Heart left ventricle (tissue), 16 donors: ENCODE data around the gene MAPK8. TPM values are rescaled to one million over a fixed set of nuclear protein-coding genes. Genes with fewer than 3 reads are reported as not detected.

ENCODE experiments used
- ATAC-seq, 4 donors: fragments of 200-7000 bp; cut with Tn5 transposase; one replicate each; pipeline ENCODE4 v1.9.1; 2020 to 2022; ENCODE audit warnings: moderate library complexity in 4 of 4, mild to moderate bottlenecking in 3 of 4, moderate number of reproducible peaks in 1 of 4
- DNase-seq, 5 donors: peaks; one replicate each; pipeline ENCODE4 v3.0.0-alpha.2; 2020
- H3K27ac ChIP-seq, 12 donors: fragments of 200-600 bp; sonication (generic) in 4 of 12; one replicate each; pipeline versions ENCODE4 v1.5.0 to v1.8.0; 2016 to 2022; ENCODE audit warnings: mild to moderate bottlenecking in 2 of 12
- H3K27me3 ChIP-seq, 9 donors: fragments of 200-600 bp; sonication (generic) in 2 of 9; one replicate each; pipeline versions ENCODE4 v1.5.1 to v1.8.0; 2016 to 2022; ENCODE audit warnings: mild to moderate bottlenecking in 3 of 9
- H3K36me3 ChIP-seq, 9 donors: fragments of 200-600 bp; sonication (generic) in 2 of 9; one replicate each; pipeline versions ENCODE4 v1.5.0 to v1.8.0; 2018 to 2022; ENCODE audit warnings: mild to moderate bottlenecking in 2 of 9
- H3K4me1 ChIP-seq, 12 donors: fragments of 200-600 bp; sonication (generic) in 4 of 12; one replicate each; pipeline versions ENCODE4 v1.5.0 to v1.8.0; 2016 to 2022; ENCODE audit warnings: mild to moderate bottlenecking in 3 of 12
- H3K4me3 ChIP-seq, 12 donors: fragments of 200-600 bp; sonication (generic) in 4 of 12; one replicate each; pipeline versions ENCODE4 v1.5.0 to v1.8.0; 2017 to 2022; ENCODE audit warnings: mild to moderate bottlenecking in 9 of 12, moderate library complexity in 4 of 12
- H3K9me3 ChIP-seq, 12 donors: fragments of 200-600 bp; sonication (generic) in 4 of 12; one replicate each; pipeline versions ENCODE4 v1.5.0 to v1.8.0; 2016 to 2022; ENCODE audit warnings: mild to moderate bottlenecking in 1 of 12
- POLR2A ChIP-seq, 2 donors: fragments of 450-650 bp; IDR thresholded peaks; one replicate each; pipeline ENCODE4 v1.6.1; 2017; ENCODE audit warnings: antibody characterized with exemption in 2 of 2, mild to moderate bottlenecking in 2 of 2, moderate library complexity in 2 of 2
- intact Hi-C, 10 donors: fragments of 100-400 bp; cut with DNase I; formaldehyde crosslinking; loops; one replicate each; pipeline versions ENCODE4 v1.11.1 to v1.14.2; 2022
- polyA plus RNA-seq, 2 donors: library from polyadenylated mRNA; stranded (reverse); fragments of 200-250 nt; gene quantifications; one replicate each; pipeline ENCODE4 v1.2.3, GENCODE V29; 2013
- total RNA-seq, 9 donors: library from RNA; depleted of rRNA in 2 of 9; stranded (reverse); fragments of >200 nt in 2 of 9; fragmentation: NEBNext Ultra II Directional in 3 of 9; extraction: Animal tissue kit (Norgen Biotek cat#: 25700) in 3 of 9; gene quantifications; one replicate each; pipeline versions ENCODE4 v1.1.0 to v1.2.4, GENCODE V29; 2016 to 2023
- TF ChIP-seq, protein P1 (sequence below), 12 donors: fragments of 200-600 bp; sonication (generic) in 4 of 12; IDR thresholded peaks; one replicate each; pipeline versions ENCODE4 v1.5.0 to v1.8.0; 2018 to 2022; ENCODE audit warnings: antibody characterized with exemption in 12 of 12, mild to moderate bottlenecking in 5 of 12
- donor health status: ischemic (EF 13 %, LVEDD 7.1; RV severe dilation, severe dysfunction).
- donor health status: healthy with polysubstance abuse.
- donor health status: DM: no; HTN: yes; CAD: no.
- donor health status: DM: no; HTN: no; CAD: no.
- donor health status: ischemic (EF 25% LVEDD 6.9; RV normal size, moderate dysfunction).
- donor health status: ischemic (EF 25% LVEDD 5.7; RV mildly dilated, moderate dysfunction).
- donor health status: healthy.
- donor health status: DM: yes; HTN: yes; CAD: no.
- donor health status: ischemic (EF 35%, LVEDD 5.7; RV mildly dilated, moderate dysfunction).
- donor health status: nonischemic (EF 11% LVEDD 7.7; RV severe dilation, severe dysfunction).
- donor health status: DM: yes; HTN: yes; CAD: no.
- donor health status: PGD.
- donor health status: ischemic (EF 29% LVEDD 5.4; RV normal size, mild dysfunction).
- donor health status: nonischemic (EF 23%, LVEDD 6.1; RV moderate dilation, normal function).

MAPK8 gene
- total and polyA plus RNA-seq, 11 donors, result 4.2 to 36.8 (median 31.0) TPM

- TF ChIP-seq POLR2A (IDR thresholded peaks at IDR 0.05), result no peak
- TF ChIP-seq, protein P1, sequence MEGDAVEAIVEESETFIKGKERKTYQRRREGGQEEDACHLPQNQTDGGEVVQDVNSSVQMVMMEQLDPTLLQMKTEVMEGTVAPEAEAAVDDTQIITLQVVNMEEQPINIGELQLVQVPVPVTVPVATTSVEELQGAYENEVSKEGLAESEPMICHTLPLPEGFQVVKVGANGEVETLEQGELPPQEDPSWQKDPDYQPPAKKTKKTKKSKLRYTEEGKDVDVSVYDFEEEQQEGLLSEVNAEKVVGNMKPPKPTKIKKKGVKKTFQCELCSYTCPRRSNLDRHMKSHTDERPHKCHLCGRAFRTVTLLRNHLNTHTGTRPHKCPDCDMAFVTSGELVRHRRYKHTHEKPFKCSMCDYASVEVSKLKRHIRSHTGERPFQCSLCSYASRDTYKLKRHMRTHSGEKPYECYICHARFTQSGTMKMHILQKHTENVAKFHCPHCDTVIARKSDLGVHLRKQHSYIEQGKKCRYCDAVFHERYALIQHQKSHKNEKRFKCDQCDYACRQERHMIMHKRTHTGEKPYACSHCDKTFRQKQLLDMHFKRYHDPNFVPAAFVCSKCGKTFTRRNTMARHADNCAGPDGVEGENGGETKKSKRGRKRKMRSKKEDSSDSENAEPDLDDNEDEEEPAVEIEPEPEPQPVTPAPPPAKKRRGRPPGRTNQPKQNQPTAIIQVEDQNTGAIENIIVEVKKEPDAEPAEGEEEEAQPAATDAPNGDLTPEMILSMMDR (IDR thresholded peaks at IDR 0.05), result no peak
- H3K4me3 ChIP-seq, result no peak overlapping the region
- DNase-seq, result no peak
- ATAC-seq, result no peak
- peaks cover 0 to 28% (median 4%) of the 10 kb centered on the region in 12 donors for H3K9me3 ChIP-seq
- no peak overlapping the region for H3K27ac ChIP-seq
- intact Hi-C loops, result no loop called here
- no peaks in the 10 kb centered on the region for H3K36me3 ChIP-seq
- H3K4me1 ChIP-seq, result peaks cover 0 to 15% (median 2%) of the 10 kb centered on the region in 12 donors
- H3K27me3 ChIP-seq, result no peaks in the 10 kb centered on the region
Measured at GRCh38 chr10:48381971-48382370, 75.5 kb downstream of the MAPK8 start.

- H3K9me3 ChIP-seq, result peaks cover 0 to 28% (median 4%) of the 10 kb centered on the region in 12 donors
- peaks cover 0 to 15% (median 2%) of the 10 kb centered on the region in 12 donors for H3K4me1 ChIP-seq
- H3K36me3 ChIP-seq, result no peaks in the 10 kb centered on the region
- DNase-seq, result no peak
- intact Hi-C loops, result no loop called here
- TF ChIP-seq POLR2A (IDR thresholded peaks at IDR 0.05), result no peak
- TF ChIP-seq, protein P1 (IDR thresholded peaks at IDR 0.05), result no peak
- no peaks in the 10 kb centered on the region for H3K27me3 ChIP-seq
- no peak for ATAC-seq
- H3K27ac ChIP-seq, result no peak overlapping the region
- no peak overlapping the region for H3K4me3 ChIP-seq
Measured at GRCh38 chr10:48382982-48383381, 76.5 kb downstream of the MAPK8 start.

DNA sequence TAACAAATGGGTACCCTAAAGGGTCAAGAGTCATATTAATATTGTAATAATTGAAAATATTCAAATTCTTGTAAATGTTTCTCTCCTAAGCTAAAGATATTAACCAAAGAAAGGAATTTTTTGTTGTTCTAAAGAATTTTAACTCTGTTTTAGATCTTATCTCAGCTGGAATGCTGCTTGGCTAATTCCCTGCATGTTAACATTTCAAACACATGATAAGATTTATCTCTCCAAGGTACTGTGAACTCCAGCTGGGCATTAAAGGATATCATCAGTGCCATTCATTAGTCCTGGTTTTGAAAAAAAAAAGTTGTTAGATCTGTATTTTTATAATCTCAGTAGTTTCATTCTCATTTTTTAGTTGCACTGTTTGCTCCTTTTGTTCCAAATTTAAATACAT lies 76.9 kb downstream of the MAPK8 start:
- Histone ChIP-seq H3K9me3 (peaks cover 0 to 28% (median 4%) of the 10 kb centered on the region in 12 donors), H3K4me1 (peaks cover 0 to 15% (median 2%) of the 10 kb centered on the region in 12 donors), H3K27me3 (no peaks in the 10 kb centered on the region), H3K4me3 (no peak overlapping the region), H3K36me3 (no peaks in the 10 kb centered on the region), H3K27ac (no peak overlapping the region)
- intact Hi-C loops, result no loop called here
- TF ChIP-seq, protein P1 (IDR thresholded peaks at IDR 0.05), result no peak
- TF ChIP-seq POLR2A (IDR thresholded peaks at IDR 0.05), result no peak
- ATAC-seq (no peak), DNase-seq (no peak)

DNA sequence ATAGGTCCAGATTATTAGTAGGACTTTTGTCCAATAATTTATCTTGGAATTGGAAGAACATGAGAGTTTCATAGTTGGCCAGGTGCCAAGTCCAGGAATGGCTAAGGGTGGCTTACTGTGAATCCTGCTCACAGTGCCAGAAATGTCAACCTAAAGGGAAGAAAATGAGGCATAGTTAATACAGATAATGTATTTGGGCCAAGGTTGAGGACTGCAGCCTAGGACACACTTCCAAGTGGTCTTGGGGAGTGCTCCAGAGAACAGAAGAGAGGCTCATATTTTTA lies 78.2 kb downstream of the MAPK8 start:
- Histone ChIP-seq H3K4me3 (no peak overlapping the region), H3K27me3 (no peaks in the 10 kb centered on the region), H3K36me3 (no peaks in the 10 kb centered on the region), H3K27ac (no peak overlapping the region), H3K9me3 (peaks cover 0 to 28% (median 4%) of the 10 kb centered on the region in 12 donors), H3K4me1 (peaks cover 0 to 19% (median 8%) of the 10 kb centered on the region in 12 donors)
- ATAC-seq, result no peak
- no peak for DNase-seq
- TF ChIP-seq, protein P1 (IDR thresholded peaks at IDR 0.05), result no peak
- no peak for TF ChIP-seq POLR2A (IDR thresholded peaks at IDR 0.05)
- intact Hi-C loops, result no loop called here
